Endothelial cell of umbilical vein (primary cell): ENCODE data around the gene C16orf90. TPM values are rescaled to one million over a fixed set of nuclear protein-coding genes. Genes with fewer than 3 reads are reported as not detected.
"Not testable (repeated sequence)": the region's sequence is repeated elsewhere in the genome, so short reads cannot be mapped to it uniquely, and the experiment has no call there.

Experiments
- BruUV-seq: library from RNA; stranded (reverse); fragments of 400-500 nt; replicated peaks from 2 replicates; lab custom pipeline; 2021; lab: Mats Ljungman, UMichigan
- CTCF ChIA-PET: fragments of 300-600, 350-600 bp; sonication (Branson Sonifier 250); formaldehyde crosslinking; loops from one replicate; lab custom pipeline; 2021; ENCODE audit warnings: antibody characterized with exemption, inconsistent platforms; lab: Charles Lee
- POLR2A ChIA-PET: fragments of 300-600, 350-600 bp; sonication (Branson Sonifier 250); formaldehyde crosslinking; loops from one replicate; lab custom pipeline; 2021; ENCODE audit warnings: antibody characterized with exemption, inconsistent platforms; lab: Charles Lee
- DNase-seq: peaks from one replicate; pipeline ENCODE4 v3.0.0-alpha.2; 2011; ENCODE audit warnings: low read depth, low spot score
- FAIRE-seq: peaks from 2 replicates; lab custom pipeline; 2011; peaks lifted over from hg19 to GRCh38; lab: Jason Lieb, UNC
- H2AFZ ChIP-seq: 2 replicates; pipeline ENCODE4 v1.6.0; 2012; ENCODE audit warnings: low read depth, low read length, control low read depth, inconsistent platforms
- H3K27ac ChIP-seq: 2 replicates; pipeline ENCODE4 v1.5.1; 2011; ENCODE audit warnings: low read depth, mild to moderate bottlenecking, control low read depth, low read length, moderate library complexity; ENCODE audit not compliant: insufficient read depth
- H3K27me3 ChIP-seq, 2 experiments: 2 replicates each; pipeline versions ENCODE4 v1.6.0 to v1.6.1; 2011; ENCODE audit warnings: low read length in 2 of 2, mixed read lengths in 1 of 2; ENCODE audit not compliant: control insufficient read depth in 2 of 2, insufficient read depth in 2 of 2
- H3K36me3 ChIP-seq, 2 experiments: 2 replicates in 1 of 2; 3 replicates in 1 of 2; pipeline ENCODE4 v1.5.1; 2011; ENCODE audit warnings: low read length in 2 of 2, mild to moderate bottlenecking in 1 of 2, moderate library complexity in 1 of 2; ENCODE audit not compliant: control insufficient read depth in 2 of 2, insufficient read depth in 2 of 2; ENCODE audit errors: extremely low read depth in 1 of 2
- H3K4me1 ChIP-seq: 3 replicates; pipeline ENCODE4 v1.5.1; 2011; ENCODE audit warnings: mild to moderate bottlenecking, low read length; ENCODE audit not compliant: control insufficient read depth, insufficient read depth; ENCODE audit errors: extremely low read depth
- H3K4me2 ChIP-seq: 2 replicates; pipeline ENCODE4 v1.6.1; 2011; ENCODE audit warnings: low read length, control low read depth, mixed read lengths; ENCODE audit not compliant: insufficient read depth
- H3K4me3 ChIP-seq, 3 experiments: fragments of 200-600 bp in 1 of 3; sonication (generic), shearing (Covaris generic) in 1 of 3; replicated peaks in 1 of 3; 2 replicates each; pipeline ENCODE4 v1.5.1; 2011 to 2016; ENCODE audit warnings: control low read depth in 3 of 3, low read length in 3 of 3, mild to moderate bottlenecking in 2 of 3, inconsistent platforms in 1 of 3, low read depth in 1 of 3, moderate library complexity in 1 of 3; ENCODE audit not compliant: insufficient read depth in 1 of 3
- H3K79me2 ChIP-seq: 2 replicates; pipeline ENCODE4 v1.6.0; 2012; ENCODE audit warnings: low read length, inconsistent platforms; ENCODE audit not compliant: control insufficient read depth, insufficient read depth
- H3K9ac ChIP-seq: replicated peaks from 2 replicates; pipeline ENCODE3; 2011; ENCODE audit warnings: low read length, control low read depth; ENCODE audit not compliant: insufficient read depth; ENCODE audit errors: extremely low read depth
- H3K9me1 ChIP-seq: replicated peaks from 3 replicates; pipeline ENCODE4 v1.6.0; 2011; ENCODE audit warnings: mild to moderate bottlenecking, low read length; ENCODE audit not compliant: control insufficient read depth, insufficient read depth; ENCODE audit errors: extremely low read depth
- H3K9me3 ChIP-seq: replicated peaks from 2 replicates; pipeline ENCODE4 v1.5.1; 2012; ENCODE audit warnings: low read length, inconsistent platforms; ENCODE audit not compliant: control insufficient read depth, insufficient read depth
- H4K20me1 ChIP-seq: replicated peaks from 2 replicates; pipeline ENCODE3; 2011; ENCODE audit warnings: mild to moderate bottlenecking, low read length; ENCODE audit not compliant: control insufficient read depth, insufficient read depth; ENCODE audit errors: extremely low read depth
- EZH2 ChIP-seq: IDR thresholded peaks from 2 replicates; pipeline ENCODE4 v1.6.1; 2012; ENCODE audit warnings: borderline replicate concordance, low read depth, mild to moderate bottlenecking, moderate library complexity, low read length, inconsistent platforms; ENCODE audit not compliant: severe bottlenecking
- FOS ChIP-seq: IDR thresholded peaks from 2 replicates; pipeline ENCODE4 v1.6.1; 2011; ENCODE audit warnings: mild to moderate bottlenecking, low read length, moderate library complexity, borderline replicate concordance; ENCODE audit not compliant: insufficient read depth
- GATA2 ChIP-seq: IDR thresholded peaks from 2 replicates; pipeline ENCODE4 v1.7.0; 2011; ENCODE audit warnings: low read depth, mild to moderate bottlenecking, moderate library complexity, mixed read lengths, low read length; ENCODE audit not compliant: insufficient read length, insufficient read depth
- JUN ChIP-seq: IDR thresholded peaks from 2 replicates; pipeline ENCODE4 v1.6.1; 2011; ENCODE audit warnings: borderline replicate concordance, low read depth; ENCODE audit not compliant: insufficient read length, insufficient read depth
- MYC ChIP-seq: IDR thresholded peaks from one replicate; pipeline ENCODE4 v1.6.1; 2011; ENCODE audit warnings: mild to moderate bottlenecking, low read depth, low read length
- POLR2A ChIP-seq: IDR thresholded peaks from 2 replicates; pipeline ENCODE4 v1.6.1; 2012; ENCODE audit warnings: low read depth, mild to moderate bottlenecking, control low read depth, low read length
- POLR2AphosphoS5 ChIP-seq: IDR thresholded peaks from 2 replicates; pipeline ENCODE4 v1.6.1; 2012; ENCODE audit warnings: low read depth, mild to moderate bottlenecking, control low read depth, low read length, moderate library complexity; ENCODE audit not compliant: insufficient read depth
- dilution Hi-C: fragments of 300-500 bp; cut with MboI; formaldehyde crosslinking; loops from one replicate; pipeline ENCODE4 v1.15.0; 2019; ENCODE audit warnings: low sequenced_read_pairs; ENCODE audit not compliant: extremely low pct_ligation_motif_present
- intact Hi-C: fragments of 100-400 bp; cut with micrococcal nuclease; formaldehyde crosslinking; loops from one replicate; pipeline ENCODE4 v1.10.0; 2022
- polyA plus RNA-seq, 4 experiments: library from polyadenylated mRNA; depleted of rRNA in 3 of 4; stranded (reverse) in 3 of 4; unstranded in 1 of 4; fragments of >200 nt; gene quantifications; 2 replicates each; pipeline versions ENCODE4 v1.2.1 to v1.2.3, GENCODE V29; 2011 to 2012; ENCODE audit warnings: missing spikeins in 1 of 4
- total RNA-seq: library from RNA; stranded (reverse); gene quantifications from 2 replicates; pipeline ENCODE4 v1.2.3, GENCODE V29; 2021
- TF ChIP-seq, protein P1 (sequence below): IDR thresholded peaks from 2 replicates; pipeline ENCODE4 v1.6.1; 2011; ENCODE audit not compliant: insufficient read depth, insufficient read length
- TF ChIP-seq, protein P2 (sequence below), 2 donors: IDR thresholded peaks; 1 replicate in 1 of 2; 2 replicates in 1 of 2; pipeline ENCODE4 v1.5.1; 2011; ENCODE audit warnings: low read length in 2 of 2, mild to moderate bottlenecking in 2 of 2, moderate library complexity in 2 of 2, control low read depth in 1 of 2, inconsistent platforms in 1 of 2, low read depth in 1 of 2; ENCODE audit not compliant: insufficient read depth in 1 of 2; ENCODE audit errors: extremely low read depth in 1 of 2

Gene C16orf90
- total and polyA plus RNA-seq, 2 donors (not counting 3 experiments of a cell fraction or from before 2014, with no cell fraction given): not detected

DNA sequence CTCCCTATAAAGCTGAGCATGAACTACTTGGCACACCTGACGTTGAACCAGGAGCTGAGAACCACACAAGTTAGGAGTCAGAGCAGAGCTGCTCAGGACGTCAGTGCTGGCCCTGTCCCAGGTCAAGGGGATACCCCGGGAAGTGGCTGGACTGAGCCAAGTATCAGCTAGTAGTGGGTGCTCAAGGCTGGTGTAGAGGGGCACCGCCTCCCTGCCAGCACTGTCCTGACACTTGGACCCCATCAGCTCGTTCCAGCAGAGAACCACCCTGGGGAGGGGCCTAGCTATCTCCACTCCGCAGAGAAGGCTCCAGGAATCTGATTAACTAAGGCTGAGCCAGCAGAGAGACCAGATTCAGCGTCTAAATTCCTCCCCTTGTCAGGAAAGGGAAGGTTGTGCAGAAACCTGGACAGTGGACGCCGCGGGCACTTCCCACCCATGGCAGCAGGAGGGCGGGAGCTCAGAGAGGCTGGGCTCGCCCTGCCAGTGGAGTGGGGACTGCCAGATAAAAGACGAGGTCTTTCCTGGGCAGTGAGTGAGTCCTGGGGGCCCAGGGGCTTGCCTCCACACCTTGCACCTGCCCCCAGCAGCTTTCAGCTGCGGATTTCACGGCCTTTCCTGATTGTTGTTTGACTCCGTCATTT lies 21.0 kb downstream of the C16orf90 start:
- TF ChIP-seq JUN (no peak), POLR2A (no peak), MYC (no peak), POLR2AphosphoS5 (no peak), EZH2 (no peak), FOS (no peak), GATA2 (no peak)
- TF ChIP-seq, protein P1, sequence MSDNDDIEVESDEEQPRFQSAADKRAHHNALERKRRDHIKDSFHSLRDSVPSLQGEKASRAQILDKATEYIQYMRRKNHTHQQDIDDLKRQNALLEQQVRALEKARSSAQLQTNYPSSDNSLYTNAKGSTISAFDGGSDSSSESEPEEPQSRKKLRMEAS: no peak
- TF ChIP-seq, protein P2, sequence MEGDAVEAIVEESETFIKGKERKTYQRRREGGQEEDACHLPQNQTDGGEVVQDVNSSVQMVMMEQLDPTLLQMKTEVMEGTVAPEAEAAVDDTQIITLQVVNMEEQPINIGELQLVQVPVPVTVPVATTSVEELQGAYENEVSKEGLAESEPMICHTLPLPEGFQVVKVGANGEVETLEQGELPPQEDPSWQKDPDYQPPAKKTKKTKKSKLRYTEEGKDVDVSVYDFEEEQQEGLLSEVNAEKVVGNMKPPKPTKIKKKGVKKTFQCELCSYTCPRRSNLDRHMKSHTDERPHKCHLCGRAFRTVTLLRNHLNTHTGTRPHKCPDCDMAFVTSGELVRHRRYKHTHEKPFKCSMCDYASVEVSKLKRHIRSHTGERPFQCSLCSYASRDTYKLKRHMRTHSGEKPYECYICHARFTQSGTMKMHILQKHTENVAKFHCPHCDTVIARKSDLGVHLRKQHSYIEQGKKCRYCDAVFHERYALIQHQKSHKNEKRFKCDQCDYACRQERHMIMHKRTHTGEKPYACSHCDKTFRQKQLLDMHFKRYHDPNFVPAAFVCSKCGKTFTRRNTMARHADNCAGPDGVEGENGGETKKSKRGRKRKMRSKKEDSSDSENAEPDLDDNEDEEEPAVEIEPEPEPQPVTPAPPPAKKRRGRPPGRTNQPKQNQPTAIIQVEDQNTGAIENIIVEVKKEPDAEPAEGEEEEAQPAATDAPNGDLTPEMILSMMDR (IDR thresholded peaks at IDR 0.05; ENCODE audit: extremely low read depth in 1 of 2, insufficient read depth in 1 of 2, low read depth in 1 of 2, low read length in 2 of 2): no peak
- Histone ChIP-seq H3K9me3 (no peaks in the 10 kb centered on the region), H3K9me1 (no peaks in the 10 kb centered on the region), H3K27ac (no peak overlapping the region), H3K79me2 (peaks cover 61% of the 10 kb centered on the region), H3K4me1 (no peaks in the 10 kb centered on the region), H3K27me3 (no peaks in the 10 kb centered on the region), H3K9ac (no peak overlapping the region), H2AFZ (no peak overlapping the region), H4K20me1 (no peaks in the 10 kb centered on the region), H3K36me3 (peaks cover 0 to 9% of the 10 kb centered on the region in 2 experiments), H3K4me2 (no peak overlapping the region), H3K4me3 (no peak overlapping the region)
- CTCF ChIA-PET: interaction anchor here (1.4 kb wide), 1 partner anchor 208 kb away, joined by 3 read pairs; no protein-coding TSS in a partner anchor
- intact Hi-C loops: no loop called here
- POLR2A ChIA-PET: no interaction called here
- dilution Hi-C loops: no loop called here
- no TSS peak for BruUV-seq
- FAIRE-seq: no peak
- no peak for DNase-seq

DNA sequence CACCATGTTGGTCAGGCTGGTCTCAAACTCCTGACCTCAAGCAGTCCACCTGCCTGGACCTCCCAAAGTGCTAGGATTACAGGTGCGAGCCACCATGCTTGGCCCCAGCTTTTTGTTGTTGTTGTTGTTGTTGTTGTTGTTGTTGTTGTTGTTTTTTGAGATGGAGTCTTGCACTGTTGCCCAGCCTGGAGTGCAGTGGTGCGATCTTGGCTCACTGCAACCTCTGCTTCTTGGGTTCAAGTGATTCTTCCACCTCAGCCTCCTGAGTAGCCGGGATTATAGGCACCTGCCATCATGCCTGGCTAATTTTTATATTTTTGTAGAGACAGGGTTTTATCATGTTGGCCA lies 21.7 kb downstream of the C16orf90 start:
- DNase-seq, H3K36me3 ChIP-seq, H3K27ac ChIP-seq, H3K4me3 ChIP-seq, H4K20me1 ChIP-seq, H3K27me3 ChIP-seq, dilution Hi-C loops, H3K9ac ChIP-seq, BruUV-seq, intact Hi-C loops, POLR2A ChIA-PET, H2AFZ ChIP-seq, H3K9me3 ChIP-seq, H3K9me1 ChIP-seq, H3K4me2 ChIP-seq, H3K4me1 ChIP-seq, FAIRE-seq: not testable (repeated sequence)
- H3K79me2 ChIP-seq: peaks cover 66% of the 10 kb centered on the region
- CTCF ChIA-PET: interaction anchor here (1.4 kb wide), 1 partner anchor 207 kb away, joined by 3 read pairs; no protein-coding TSS in a partner anchor
